WI38 (cell line): ENCODE results near the gene TMEM81.

Experiments used
- H3K4me3 ChIP-seq: 2 replicates; pipeline ENCODE4 v1.5.1; 2011; ENCODE audit warnings: low read depth, mild to moderate bottlenecking, control low read depth, low read length
- CTCF ChIP-seq: IDR thresholded peaks from 2 replicates; pipeline ENCODE4 v1.5.1; 2012; ENCODE audit warnings: low read depth, mild to moderate bottlenecking, control low read depth, low read length

TMEM81 gene

GRCh38 chr1:205102404-205102803, 18.1 kb upstream of the TMEM81 start:
- no peak overlapping the region for H3K4me3 ChIP-seq
- no peak for TF ChIP-seq CTCF

DNA sequence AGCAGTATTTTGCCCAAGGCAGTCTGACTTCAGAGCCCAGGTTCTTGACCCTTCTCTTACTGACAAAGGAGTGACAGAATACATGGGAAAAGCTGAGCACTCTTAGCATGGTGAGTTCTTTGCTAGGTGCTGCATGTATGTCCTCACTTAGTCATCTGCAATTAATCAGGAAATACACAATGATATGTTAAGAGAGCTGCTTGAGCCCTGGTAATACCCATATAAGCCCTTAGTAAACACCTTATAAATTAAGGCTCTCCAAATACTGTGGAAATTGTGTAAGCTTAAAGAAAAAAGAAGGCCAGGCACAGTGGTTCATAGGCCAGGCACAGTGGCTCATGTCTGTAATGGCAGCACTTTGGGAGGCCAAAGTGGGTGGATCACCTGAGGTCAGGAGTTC, 14.0 kb upstream of the TMEM81 start:
- TF ChIP-seq CTCF: no peak
- no peak overlapping the region for H3K4me3 ChIP-seq

DNA sequence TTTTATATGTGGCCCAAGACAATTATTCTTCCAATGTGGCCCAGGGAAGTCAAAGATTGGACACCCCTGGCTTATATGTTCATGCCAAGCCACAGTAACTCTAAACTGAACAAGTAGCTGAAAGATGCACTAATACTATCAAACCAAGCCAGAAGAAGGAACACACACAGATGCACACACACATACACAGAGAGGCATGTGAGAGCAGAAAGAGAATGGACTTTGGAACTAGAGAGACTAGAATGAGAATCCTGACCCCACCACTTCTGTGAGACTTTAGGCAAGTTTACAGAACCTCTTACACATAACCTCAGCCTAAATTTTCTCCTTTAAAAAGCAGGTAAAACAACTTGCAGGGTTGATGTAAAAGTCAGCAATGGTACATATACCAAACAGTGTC, 11.2 kb upstream of the TMEM81 start:
- no peak for TF ChIP-seq CTCF
- H3K4me3 ChIP-seq: no peak overlapping the region

GRCh38 chr1:205091043-205091740, 6.9 kb upstream of the TMEM81 start:
- H3K4me3 ChIP-seq: no peak overlapping the region
- no peak for TF ChIP-seq CTCF

GRCh38 chr1:205088341-205088740, 4.1 kb upstream of the TMEM81 start:
- no peak for TF ChIP-seq CTCF
- H3K4me3 ChIP-seq: no peak overlapping the region

DNA sequence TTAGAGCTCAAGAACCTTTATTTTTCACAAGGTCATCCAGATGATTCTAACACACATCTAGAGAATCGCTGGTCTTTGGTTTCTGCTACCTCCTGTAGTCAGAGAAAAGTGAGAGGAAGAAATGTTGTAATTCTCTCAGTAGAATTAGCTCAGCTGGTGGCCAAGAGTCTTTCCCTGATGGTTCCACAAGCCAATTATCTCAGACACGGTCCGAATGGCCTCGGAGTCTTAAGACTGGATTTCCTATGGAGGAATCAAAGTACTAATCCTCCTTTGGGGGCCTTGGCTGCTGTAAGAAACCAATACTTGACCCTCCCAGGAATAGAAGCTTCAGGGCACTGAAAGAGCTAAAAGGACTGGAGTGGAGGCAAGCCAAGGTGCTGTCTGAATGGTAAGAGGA, 1.8 kb downstream of the TMEM81 start:
- no peak overlapping the region for H3K4me3 ChIP-seq
- TF ChIP-seq CTCF: no peak

GRCh38 chr1:205077934-205078311, 6.3 kb downstream of the TMEM81 start:
- no peak overlapping the region for H3K4me3 ChIP-seq
- no peak for TF ChIP-seq CTCF
